AG08395 (cell line): ENCODE results near the gene SLC24A5.

Source experiments
- DNase-seq: peaks from one replicate; pipeline ENCODE4 v3.0.0; 2012; ENCODE audit warnings: mixed read lengths, low spot score

Gene SLC24A5

GRCh38 chr15:48120745-48121144 is at the start of gene SLC24A5:
Gene SLC24A5, plus strand, starts transcription at chr15:48120990. Its CDS starts 55 bp downstream, at chr15:48121045.
- no peak for DNase-seq

GRCh38 chr15:48072941-48073340 is 47.8 kb upstream of the SLC24A5 start:
- no peak for DNase-seq

- DNase-seq = no peak
These were observed 46.9 kb upstream of the SLC24A5 start for GRCh38 chr15:48073881-48074280.

- no peak for DNase-seq
These were observed 44.3 kb upstream of the SLC24A5 start for GRCh38 chr15:48076454-48076853.

GRCh38 chr15:48077616-48078184 is 43.1 kb upstream of the SLC24A5 start:
- no peak for DNase-seq

GRCh38 chr15:48084759-48085590 is 35.8 kb upstream of the SLC24A5 start:
- DNase-seq = peak; percentile 34

GRCh38 chr15:48085591-48085930 is 35.2 kb upstream of the SLC24A5 start:
- DNase-seq = no peak

GRCh38 chr15:48086133-48086532 is 34.7 kb upstream of the SLC24A5 start:
- DNase-seq = peak; percentile 8

GRCh38 chr15:48086576-48086975 is 34.2 kb upstream of the SLC24A5 start:
- DNase-seq = peak; percentile 62

GRCh38 chr15:48087844-48088243 is 32.9 kb upstream of the SLC24A5 start:
- DNase-seq = no peak

GRCh38 chr15:48089702-48090101 is 31.1 kb upstream of the SLC24A5 start:
- no peak for DNase-seq

- DNase-seq = no peak
These were observed 30.7 kb upstream of the SLC24A5 start for GRCh38 chr15:48090115-48090514.

- DNase-seq = no peak
These were observed 30.1 kb upstream of the SLC24A5 start for GRCh38 chr15:48090666-48091065.

GRCh38 chr15:48091522-48091921 is 29.3 kb upstream of the SLC24A5 start:
- DNase-seq = no peak

GRCh38 chr15:48096355-48096786 is 24.4 kb upstream of the SLC24A5 start:
- no peak for DNase-seq

GRCh38 chr15:48096813-48097212 is 24.0 kb upstream of the SLC24A5 start:
- peak; percentile 87 for DNase-seq

- DNase-seq = no peak
These were observed 23.5 kb upstream of the SLC24A5 start for GRCh38 chr15:48097264-48097663.

GRCh38 chr15:48101376-48101961 is 19.3 kb upstream of the SLC24A5 start:
- DNase-seq = no peak

- no peak for DNase-seq
These were observed 18.6 kb upstream of the SLC24A5 start for GRCh38 chr15:48102167-48102566.

- no peak for DNase-seq
These were observed 17.1 kb upstream of the SLC24A5 start for GRCh38 chr15:48103647-48104046.

GRCh38 chr15:48105936-48106335 is 14.9 kb upstream of the SLC24A5 start:
- no peak for DNase-seq

GRCh38 chr15:48109212-48109611 is 11.6 kb upstream of the SLC24A5 start:
- no peak for DNase-seq

GRCh38 chr15:48109856-48110531 is 10.8 kb upstream of the SLC24A5 start:
- no peak for DNase-seq
